ENCODE measurements around the gene MBLAC1.

DNA sequence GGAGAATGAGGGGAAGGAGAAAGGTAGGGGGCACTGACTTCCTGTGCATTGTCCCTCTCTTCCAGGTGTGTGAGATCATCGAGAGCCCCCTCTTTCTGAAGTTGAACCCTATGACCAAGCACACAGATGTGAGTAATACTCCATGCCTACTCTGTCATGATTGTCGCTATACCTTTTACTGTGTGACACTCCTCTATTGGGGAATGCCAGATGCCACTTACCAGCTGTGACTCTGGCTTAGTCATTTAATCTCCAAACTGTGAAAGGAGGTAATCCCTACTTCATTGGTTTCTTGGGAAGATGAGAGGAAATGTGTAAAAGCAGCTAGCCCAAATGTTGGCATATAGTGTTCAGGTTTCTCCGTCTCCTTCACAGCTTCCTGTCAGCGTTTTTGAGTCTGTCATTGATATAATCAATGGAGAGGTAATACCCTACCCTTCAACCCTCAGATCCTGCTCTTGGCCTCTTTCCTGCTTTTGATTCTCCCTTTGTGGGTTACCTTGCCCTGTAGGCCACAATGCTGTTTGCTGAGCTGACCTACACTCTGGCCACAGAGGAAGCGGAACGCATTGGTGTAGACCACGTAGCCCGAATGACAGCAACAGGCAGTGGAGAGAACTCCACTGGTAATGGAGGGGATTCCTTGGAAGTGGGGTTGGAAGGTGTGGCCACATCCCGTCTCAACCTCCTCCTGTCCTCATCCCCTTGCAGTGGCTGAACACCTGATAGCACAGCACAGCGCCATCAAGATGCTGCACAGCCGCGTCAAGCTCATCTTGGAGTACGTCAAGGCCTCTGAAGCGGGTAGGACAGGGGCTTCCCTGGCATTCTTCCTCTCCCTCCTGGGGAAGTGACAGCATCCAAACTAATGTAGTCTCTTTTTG lies 36.0 kb upstream of the MBLAC1 start:
- TF ChIP-seq GATA2 (IDR thresholded peaks at IDR 0.05; ENCODE audit: low read depth, low read length) (no peak), GATA3 (IDR thresholded peaks at IDR 0.05; ENCODE audit: low read depth, low read length) (no peak)

All from SH-SY5Y (cell line).